Esophagus muscularis mucosa (tissue), 4 donors: ENCODE measurements around the gene SHANK3.

Experiments
- CTCF ChIP-seq, 3 experiments: fragments of 200-600 bp in 2 of 3; fragments of 450-650 bp in 1 of 3; sonication (generic) in 2 of 3; IDR thresholded peaks; one replicate each; pipeline ENCODE4 v1.5.1; 2017 to 2019; ENCODE audit warnings: antibody characterized with exemption in 3 of 3, mild to moderate bottlenecking in 2 of 3, moderate library complexity in 1 of 3
- EP300 ChIP-seq: sonication (generic); formaldehyde crosslinking; IDR thresholded peaks from one replicate; pipeline ENCODE4 v1.6.1; 2017; ENCODE audit warnings: antibody characterized with exemption
- POLR2A ChIP-seq: fragments of 450-650 bp; IDR thresholded peaks from one replicate; pipeline ENCODE4 v1.6.1; 2017; ENCODE audit warnings: antibody characterized with exemption, moderate library complexity, mild to moderate bottlenecking, low read depth
- POLR2AphosphoS5 ChIP-seq, 2 donors: sonication (generic); formaldehyde crosslinking; IDR thresholded peaks; one replicate each; pipeline ENCODE4 v1.6.1; 2017; ENCODE audit warnings: antibody characterized with exemption in 2 of 2

DNA sequence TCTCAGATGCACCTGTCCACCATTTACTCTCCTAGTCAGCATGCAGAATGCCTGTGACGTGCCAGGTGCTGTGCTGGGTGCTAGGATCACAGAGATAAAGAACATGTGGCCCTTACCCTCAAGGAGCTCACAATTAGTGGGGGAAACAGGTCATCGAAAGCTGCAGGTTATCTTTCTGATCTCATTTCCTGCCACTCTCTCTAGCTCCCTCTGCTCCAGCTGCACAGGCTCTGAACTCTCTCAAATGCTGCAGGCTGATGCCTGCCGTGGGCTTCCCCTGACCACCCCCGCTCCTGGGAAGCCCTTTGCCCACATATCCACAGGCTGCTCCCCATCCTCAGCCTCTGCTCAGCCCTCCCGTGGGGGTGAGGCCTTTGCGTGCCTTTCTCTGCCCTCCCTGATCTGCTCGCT is 29.6 kb downstream of the SHANK3 start:
- TF ChIP-seq CTCF (IDR thresholded peaks at IDR 0.05): no peak
- no peak for TF ChIP-seq POLR2A
- TF ChIP-seq POLR2AphosphoS5 (IDR thresholded peaks at IDR 0.05): no peak
- no peak for TF ChIP-seq EP300
